ENCODE results near the gene SLC4A4.

DNA sequence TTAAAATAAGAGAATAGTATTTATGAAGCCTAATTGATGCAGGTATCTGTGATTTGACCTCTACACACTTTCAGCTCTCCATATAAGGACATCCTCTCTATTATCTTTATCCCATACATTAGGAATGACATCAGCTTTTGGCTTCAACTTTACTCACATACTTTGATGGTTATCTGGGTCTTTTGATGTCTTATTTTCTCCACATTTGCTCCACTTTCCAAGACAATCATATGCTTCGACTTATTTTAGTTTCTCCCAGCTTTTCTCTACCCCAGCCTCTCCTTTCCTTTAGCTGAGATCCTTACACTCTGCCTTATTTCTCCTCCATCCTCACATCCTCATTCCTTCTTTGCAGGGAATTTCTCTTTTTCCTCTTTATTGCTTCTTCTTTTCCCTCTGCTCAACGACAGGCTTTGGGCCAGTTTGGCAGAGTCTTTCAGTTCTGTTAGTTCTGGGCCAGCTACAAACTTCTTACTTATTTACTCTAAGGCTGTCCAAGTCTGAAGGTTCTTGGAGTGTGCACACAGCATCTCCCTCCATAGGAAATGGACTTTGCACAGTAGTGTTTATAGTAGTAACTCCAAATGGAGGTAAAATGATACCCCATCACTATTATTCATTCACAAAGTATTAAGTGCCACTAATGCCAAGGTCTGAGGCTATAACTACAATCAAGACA, 50.5 kb downstream of the SLC4A4 start:
- TF ChIP-seq HNRNPK (IDR thresholded peaks at IDR 0.05; ENCODE audit: low read depth, low read length, poor library complexity, severe bottlenecking) (no peak), TBL1XR1 (IDR thresholded peaks at IDR 0.05; ENCODE audit: borderline replicate concordance, low read length, partially characterized antibody) (no peak), ZBTB2 (CRISPR knock-in tag; IDR thresholded peaks at IDR 0.05; ENCODE audit: low read depth) (no peak), TRIM22 (IDR thresholded peaks at IDR 0.05) (no peak), CTCF (CRISPR knock-in tag; IDR thresholded peaks at IDR 0.05) (no peak), KAT2B (IDR thresholded peaks at IDR 0.05; ENCODE audit: borderline replicate concordance, low read depth, low read length) (no peak), ZKSCAN8 (CRISPR knock-in tag; IDR thresholded peaks at IDR 0.05; ENCODE audit: borderline replicate concordance) (no peak), ZNF691 (CRISPR knock-in tag; IDR thresholded peaks at IDR 0.05; ENCODE audit: borderline replicate concordance, low read depth) (no peak), HOXA9 (CRISPR knock-in tag; IDR thresholded peaks at IDR 0.05; ENCODE audit: borderline replicate concordance) (no peak), POLR2A (IDR thresholded peaks at IDR 0.05; ENCODE audit: insufficient read depth in 1 of 2, low read depth in 2 of 2, low read length in 2 of 2) (no peak), YY1 (IDR thresholded peaks at IDR 0.05; ENCODE audit: insufficient read depth, insufficient replicate concordance, low read depth, low read length) (no peak), SUZ12 (IDR thresholded peaks at IDR 0.05; ENCODE audit: low read depth, low read length) (no peak)

All from HepG2 (cell line).